GM19372 (cell line): ENCODE measurements around the gene PROCR.
"Not testable (repeated sequence)": the region's sequence is repeated elsewhere in the genome, so short reads cannot be mapped to it uniquely, and the experiment has no call there.

Experiments used
- ATAC-seq: cut with Tn5 transposase; IDR thresholded peaks from one replicate; pipeline ENCODE4 v1.9.1; 2021; ENCODE audit warnings: mild to moderate bottlenecking, low read depth, moderate library complexity; ENCODE audit not compliant: unreplicated experiment

The PROCR gene

GRCh38 chr20:35164531-35164930, 7.3 kb upstream of the PROCR start:
- ATAC-seq = not testable (repeated sequence)

GRCh38 chr20:35165221-35166185, 6.4 kb upstream of the PROCR start:
- ATAC-seq = no peak

GRCh38 chr20:35166242-35166830, 5.5 kb upstream of the PROCR start:
- no peak for ATAC-seq

GRCh38 chr20:35167787-35168186, 4.1 kb upstream of the PROCR start:
- ATAC-seq = no peak

GRCh38 chr20:35168701-35169409, 3.0 kb upstream of the PROCR start:
- ATAC-seq = not testable (repeated sequence)

- ATAC-seq = no peak
Measured at GRCh38 chr20:35171438-35171752, 477 bp upstream of the PROCR start.

- ATAC-seq = no peak
Measured at GRCh38 chr20:35172434-35172806, 548 bp downstream of the PROCR start.

- no peak for ATAC-seq
Measured at GRCh38 chr20:35173576-35174192, 1.8 kb downstream of the PROCR start.

GRCh38 chr20:35174458-35175216, 2.8 kb downstream of the PROCR start:
- no peak for ATAC-seq

- ATAC-seq = no peak
Measured at GRCh38 chr20:35176132-35176531, 4.3 kb downstream of the PROCR start.

GRCh38 chr20:35179292-35180212, 7.7 kb downstream of the PROCR start:
- ATAC-seq = no peak

GRCh38 chr20:35180266-35180665, 8.4 kb downstream of the PROCR start:
- no peak for ATAC-seq

GRCh38 chr20:35181731-35182130, 9.9 kb downstream of the PROCR start:
- no peak for ATAC-seq

- ATAC-seq = not testable (repeated sequence)
Measured at GRCh38 chr20:35186691-35187289, 14.9 kb downstream of the PROCR start.

GRCh38 chr20:35187584-35188190, 15.8 kb downstream of the PROCR start:
- no peak for ATAC-seq

GRCh38 chr20:35189223-35189622, 17.4 kb downstream of the PROCR start:
- not testable (repeated sequence) for ATAC-seq

GRCh38 chr20:35190556-35190955, 18.7 kb downstream of the PROCR start:
- ATAC-seq = no peak

- no peak for ATAC-seq
Measured at GRCh38 chr20:35191419-35192117, 19.7 kb downstream of the PROCR start.
